A673 (cell line): ENCODE data around the gene NFKBIE. TPM values are rescaled to one million over a fixed set of nuclear protein-coding genes. Genes with fewer than 3 reads are reported as not detected.

Experiments used
- BruUV-seq: library from RNA; stranded (reverse); fragments of 400-500 nt; replicated peaks from 2 replicates; lab custom pipeline; 2021; lab: Mats Ljungman, UMichigan
- CTCF ChIA-PET: fragments of 300-600 bp; sonication (Branson Sonifier 250); formaldehyde crosslinking; loops from one replicate; lab custom pipeline; 2022; ENCODE audit warnings: antibody characterized with exemption; lab: Charles Lee
- POLR2A ChIA-PET: fragments of 300-600 bp; sonication (Branson Sonifier 250); formaldehyde crosslinking; loops from one replicate; lab custom pipeline; 2022; ENCODE audit warnings: antibody characterized with exemption; ENCODE audit not compliant: low non-redundant PET; lab: Charles Lee
- DNase-seq: peaks from one replicate; pipeline ENCODE4 v3.0.0-alpha.2; 2015; ENCODE audit warnings: low spot score
- H3K27ac ChIP-seq: fragments of 200-600 bp; sonication (generic); 2 replicates; pipeline ENCODE4 v1.5.1; 2016; ENCODE audit warnings: mixed run types, low read depth, mild to moderate bottlenecking, mixed read lengths, antibody characterized with exemption, low read length; ENCODE audit not compliant: poor library complexity, severe bottlenecking
- H3K27me3 ChIP-seq: fragments of 200-600 bp; sonication (generic); replicated peaks from 2 replicates; pipeline ENCODE4 v1.6.1; 2017; ENCODE audit warnings: mixed run types, low read depth, mild to moderate bottlenecking, mixed read lengths, antibody characterized with exemption, low read length; ENCODE audit not compliant: insufficient read depth, poor library complexity
- H3K36me3 ChIP-seq: fragments of 200-600 bp; sonication (generic); 2 replicates; pipeline ENCODE4 v1.6.1; 2016; ENCODE audit warnings: mixed run types, mild to moderate bottlenecking, mixed read lengths, antibody characterized with exemption, low read length; ENCODE audit not compliant: insufficient read depth, poor library complexity, severe bottlenecking
- H3K4me1 ChIP-seq: fragments of 200-600 bp; sonication (generic); 2 replicates; pipeline ENCODE4 v1.6.1; 2017; ENCODE audit warnings: mixed run types, mild to moderate bottlenecking, mixed read lengths, antibody characterized with exemption, low read length; ENCODE audit not compliant: insufficient read depth, poor library complexity, severe bottlenecking
- H3K4me3 ChIP-seq: fragments of 200-600 bp; sonication (generic); 2 replicates; pipeline ENCODE4 v1.5.1; 2016; ENCODE audit warnings: low read depth, mixed run types, mild to moderate bottlenecking, mixed read lengths, low read length; ENCODE audit not compliant: poor library complexity, severe bottlenecking
- H3K9me3 ChIP-seq: fragments of 200-600 bp; sonication (generic); 2 replicates; pipeline ENCODE4 v1.6.1; 2016; ENCODE audit warnings: mixed run types, low read depth, mild to moderate bottlenecking, mixed read lengths, antibody characterized with exemption, low read length; ENCODE audit not compliant: poor library complexity, severe bottlenecking
- EZH2 ChIP-seq: fragments of 200-600 bp; sonication (generic); IDR thresholded peaks from 2 replicates; pipeline ENCODE4 v1.6.1; 2017; ENCODE audit warnings: borderline replicate concordance, low read depth, mild to moderate bottlenecking, mixed read lengths, antibody characterized with exemption, low read length; ENCODE audit not compliant: poor library complexity, severe bottlenecking
- intact Hi-C: fragments of 100-400 bp; cut with micrococcal nuclease; formaldehyde crosslinking; loops from one replicate; pipeline ENCODE4 v1.10.0; 2022; ENCODE audit not compliant: unreplicated experiment
- total RNA-seq: library from RNA; stranded (reverse); gene quantifications from 2 replicates; pipeline ENCODE4 v1.2.3, GENCODE V29; 2021
- TF ChIP-seq, protein P1 (sequence below): fragments of 300-800, 200-600 bp; sonication (generic); conservative IDR thresholded peaks from 2 replicates; pipeline ENCODE4 v1.5.1; 2017; ENCODE audit warnings: low read depth, mild to moderate bottlenecking, antibody characterized with exemption, low read length, moderate library complexity, mixed read lengths

The NFKBIE gene
- total RNA-seq, 1 experiment from 2014 or later: 5.2 TPM

DNA sequence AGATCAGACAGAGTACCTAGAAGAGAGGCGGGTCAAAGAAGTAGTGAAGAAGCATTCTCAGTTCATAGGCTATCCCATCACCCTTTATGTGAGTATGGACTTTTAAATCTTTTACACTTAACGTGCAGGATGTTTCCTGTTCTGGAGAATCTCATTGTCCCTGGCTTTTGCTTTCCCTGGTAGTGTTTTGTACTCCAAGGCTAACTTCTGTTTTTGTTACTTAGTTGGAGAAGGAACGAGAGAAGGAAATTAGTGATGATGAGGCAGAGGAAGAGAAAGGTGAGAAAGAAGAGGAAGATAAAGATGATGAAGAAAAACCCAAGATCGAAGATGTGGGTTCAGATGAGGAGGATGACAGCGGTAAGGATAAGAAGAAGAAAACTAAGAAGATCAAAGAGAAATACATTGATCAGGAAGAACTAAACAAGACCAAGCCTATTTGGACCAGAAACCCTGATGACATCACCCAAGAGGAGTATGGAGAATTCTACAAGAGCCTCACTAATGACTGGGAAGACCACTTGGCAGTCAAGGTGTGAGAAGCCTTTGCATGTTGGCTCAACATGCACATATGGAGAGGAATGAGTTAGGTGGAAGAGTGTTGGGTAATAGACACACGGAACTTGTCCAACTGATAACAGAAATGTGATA is 15.2 kb downstream of the NFKBIE start:
- intact Hi-C loops: no loop called here
- H3K4me3 ChIP-seq: no peak overlapping the region
- no peaks in the 10 kb centered on the region for H3K9me3 ChIP-seq

DNA sequence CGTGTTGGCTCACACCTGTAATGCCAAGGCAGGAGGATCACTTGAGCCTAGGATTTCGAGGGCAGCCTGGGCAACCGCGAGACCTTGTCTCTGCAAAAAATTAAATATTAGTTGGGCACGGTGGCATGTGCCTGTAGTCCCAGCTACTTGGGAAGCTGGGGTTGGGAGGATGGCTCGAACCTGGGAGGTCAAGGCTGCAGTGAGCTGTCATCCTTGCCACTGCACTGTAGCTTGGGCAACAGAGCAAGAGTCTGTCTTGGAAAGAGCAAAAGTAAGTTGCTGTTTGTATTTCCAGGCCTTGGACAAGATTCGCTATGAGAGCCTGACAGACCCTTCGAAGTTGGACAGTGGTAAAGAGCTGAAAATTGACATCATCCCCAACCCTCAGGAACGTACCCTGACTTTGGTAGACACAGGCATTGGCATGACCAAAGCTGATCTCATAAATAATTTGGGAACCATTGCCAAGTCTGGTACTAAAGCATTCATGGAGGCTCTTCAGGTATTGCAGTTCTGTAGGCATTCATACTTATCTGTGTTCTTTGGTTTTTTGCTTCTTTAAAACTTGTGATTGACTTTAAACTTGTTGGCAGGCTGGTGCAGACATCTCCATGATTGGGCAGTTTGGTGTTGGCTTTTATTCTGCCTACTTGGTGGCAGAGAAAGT is 16.1 kb downstream of the NFKBIE start:
- no peak for DNase-seq
- Histone ChIP-seq H3K36me3 (peaks cover 64% of the 10 kb centered on the region), H3K9me3 (no peaks in the 10 kb centered on the region), H3K27ac (peak overlapping the region; percentile 30), H3K27me3 (no peaks in the 10 kb centered on the region), H3K4me3 (peak overlapping the region; percentile 80), H3K4me1 (peaks cover 20% of the 10 kb centered on the region)
- no peak for TF ChIP-seq EZH2
- TF ChIP-seq, protein P1, sequence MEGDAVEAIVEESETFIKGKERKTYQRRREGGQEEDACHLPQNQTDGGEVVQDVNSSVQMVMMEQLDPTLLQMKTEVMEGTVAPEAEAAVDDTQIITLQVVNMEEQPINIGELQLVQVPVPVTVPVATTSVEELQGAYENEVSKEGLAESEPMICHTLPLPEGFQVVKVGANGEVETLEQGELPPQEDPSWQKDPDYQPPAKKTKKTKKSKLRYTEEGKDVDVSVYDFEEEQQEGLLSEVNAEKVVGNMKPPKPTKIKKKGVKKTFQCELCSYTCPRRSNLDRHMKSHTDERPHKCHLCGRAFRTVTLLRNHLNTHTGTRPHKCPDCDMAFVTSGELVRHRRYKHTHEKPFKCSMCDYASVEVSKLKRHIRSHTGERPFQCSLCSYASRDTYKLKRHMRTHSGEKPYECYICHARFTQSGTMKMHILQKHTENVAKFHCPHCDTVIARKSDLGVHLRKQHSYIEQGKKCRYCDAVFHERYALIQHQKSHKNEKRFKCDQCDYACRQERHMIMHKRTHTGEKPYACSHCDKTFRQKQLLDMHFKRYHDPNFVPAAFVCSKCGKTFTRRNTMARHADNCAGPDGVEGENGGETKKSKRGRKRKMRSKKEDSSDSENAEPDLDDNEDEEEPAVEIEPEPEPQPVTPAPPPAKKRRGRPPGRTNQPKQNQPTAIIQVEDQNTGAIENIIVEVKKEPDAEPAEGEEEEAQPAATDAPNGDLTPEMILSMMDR: no peak
- intact Hi-C loops: no loop called here
- no TSS peak for BruUV-seq
- ChIA-PET CTCF (no interaction called here), POLR2A (no interaction called here)

More for the DNA sequence above, 15.2 kb downstream of the NFKBIE start:
- no peak for DNase-seq
- H3K27me3 ChIP-seq: no peaks in the 10 kb centered on the region
- ChIA-PET CTCF (no interaction called here), POLR2A (no interaction called here)
- H3K4me1 ChIP-seq: peaks cover 20% of the 10 kb centered on the region
- BruUV-seq: TSS peak; percentile 29
- TF ChIP-seq, protein P1: no peak
- TF ChIP-seq EZH2: no peak
- H3K36me3 ChIP-seq: peaks cover 74% of the 10 kb centered on the region
- no peak overlapping the region for H3K27ac ChIP-seq

DNA sequence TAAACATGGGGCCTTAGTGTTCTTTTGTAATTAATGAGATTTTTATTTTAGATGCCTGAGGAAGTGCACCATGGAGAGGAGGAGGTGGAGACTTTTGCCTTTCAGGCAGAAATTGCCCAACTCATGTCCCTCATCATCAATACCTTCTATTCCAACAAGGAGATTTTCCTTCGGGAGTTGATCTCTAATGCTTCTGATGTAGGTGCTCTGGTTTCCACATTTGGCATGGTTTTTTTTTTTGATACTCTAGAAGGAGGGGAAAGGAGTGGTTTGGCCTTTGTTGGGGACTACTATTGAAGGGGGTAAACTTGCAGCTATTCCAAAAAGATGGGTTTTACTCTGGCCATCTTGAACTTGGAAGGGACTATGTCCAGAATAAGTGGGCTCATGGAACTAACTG is 16.8 kb downstream of the NFKBIE start:
- POLR2A ChIA-PET: no interaction called here
- Histone ChIP-seq H3K27me3 (no peaks in the 10 kb centered on the region), H3K4me1 (peaks cover 20% of the 10 kb centered on the region), H3K27ac (peak overlapping the region; percentile 95), H3K9me3 (no peaks in the 10 kb centered on the region), H3K4me3 (peak overlapping the region; percentile 80), H3K36me3 (peaks cover 58% of the 10 kb centered on the region)
- intact Hi-C loops: no loop called here
- no peak for DNase-seq
- TF ChIP-seq, protein P1: no peak
- no peak for TF ChIP-seq EZH2
- CTCF ChIA-PET: no interaction called here
- no TSS peak for BruUV-seq
